CD4-positive, alpha-beta T cell treated with Interleukin-1 beta for 1 hour (primary cell): ENCODE measurements around the gene SLC49A4.

Experiments used
- DNase-seq, 2 donors: peaks; one replicate each; pipeline ENCODE4 v3.0.0-alpha.2; 2020 to 2022

Gene SLC49A4

DNA sequence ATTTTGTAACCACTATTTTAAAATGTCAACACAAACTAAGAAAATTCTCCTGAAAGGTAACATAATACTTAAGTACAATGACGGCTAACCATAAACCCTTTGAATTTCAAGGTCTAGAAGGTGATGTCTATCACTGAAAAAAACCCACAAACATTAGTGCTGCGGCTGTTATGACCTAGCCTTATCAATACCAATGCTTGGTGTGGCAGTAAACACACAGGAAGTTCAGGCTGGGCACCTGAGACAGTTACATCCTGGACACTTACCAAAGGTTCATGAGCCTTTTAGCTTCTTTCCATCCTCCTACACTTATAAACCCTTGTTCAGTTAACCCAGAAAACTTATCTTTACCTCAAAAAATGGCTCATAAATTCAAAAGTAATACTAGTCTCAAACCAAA lies 7.0 kb upstream of the SLC49A4 start:
- no peak for DNase-seq

DNA sequence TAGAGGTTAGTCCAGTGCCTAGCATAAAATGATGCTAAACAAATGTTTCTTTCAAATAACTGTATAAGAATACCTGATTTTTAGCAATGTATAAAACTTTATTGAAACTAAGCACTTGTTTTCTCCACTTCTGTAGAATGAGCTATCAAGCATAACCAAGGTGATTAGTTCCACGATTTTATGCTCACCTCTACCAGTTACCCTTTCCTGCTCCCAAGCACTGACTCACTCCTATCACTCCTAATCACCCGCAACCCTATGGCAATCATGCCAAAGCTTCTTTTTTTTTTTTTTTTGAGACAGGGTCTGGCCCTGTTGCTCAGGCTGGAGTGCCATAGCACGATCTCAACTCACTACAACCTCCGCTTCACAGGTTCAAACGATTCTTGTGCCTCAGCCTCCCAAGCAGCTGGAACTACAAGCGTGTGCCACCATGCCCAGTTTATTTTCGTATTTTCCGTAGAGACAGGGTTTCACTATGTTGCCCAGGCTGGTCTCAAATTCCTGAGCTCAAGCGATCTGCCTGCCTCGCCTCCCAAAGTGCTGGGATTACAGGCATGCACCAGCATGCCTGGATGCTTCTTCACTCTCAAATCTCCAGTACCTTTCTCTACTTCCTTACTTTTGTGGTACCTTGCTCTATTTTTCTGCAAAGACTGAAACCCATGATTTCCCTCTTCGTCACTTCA lies 5.1 kb upstream of the SLC49A4 start:
- DNase-seq, result no peak

DNA sequence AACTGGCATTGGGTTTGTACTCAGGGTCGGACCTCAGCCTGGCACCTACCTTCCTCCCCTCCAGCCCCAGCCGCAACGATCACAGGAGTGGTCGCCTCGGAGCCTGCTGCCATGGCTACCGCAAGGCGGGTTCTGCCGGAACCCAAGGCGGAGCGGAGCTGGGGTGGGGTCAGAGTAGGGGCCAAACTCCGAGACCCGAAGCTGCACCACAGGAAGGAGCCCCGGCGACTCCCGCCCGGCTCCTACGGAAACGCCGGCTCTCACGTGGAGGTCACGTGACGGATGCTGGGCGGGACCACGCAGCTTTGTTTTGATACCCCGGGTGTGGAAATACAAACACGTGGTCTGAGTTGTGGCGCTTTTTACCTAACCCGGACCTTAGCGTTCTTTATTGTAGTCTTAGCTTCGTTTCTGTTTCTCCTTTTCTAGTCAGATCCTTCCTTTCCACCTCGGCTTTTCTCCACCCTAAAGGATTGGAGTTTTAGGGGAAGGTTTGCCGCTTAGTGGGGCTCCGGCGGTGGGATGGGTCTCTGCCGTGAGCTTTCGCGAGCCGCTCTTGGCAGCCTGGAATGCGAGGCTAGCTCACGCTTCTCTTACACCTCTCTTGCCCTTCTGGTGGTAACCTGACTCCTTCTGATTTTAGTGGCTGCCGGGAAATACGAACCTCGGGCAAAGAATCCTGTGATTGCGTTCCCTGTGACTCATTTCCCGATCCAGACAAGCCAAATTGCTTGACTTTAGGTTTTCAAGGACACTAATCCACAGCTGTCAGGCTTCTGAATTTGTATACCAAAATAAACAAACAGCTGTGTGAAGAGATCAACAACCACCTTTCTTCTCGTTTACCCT lies 1.1 kb upstream of the SLC49A4 start, which contains the start of gene HSPBAP1:
HSPBAP1 (minus strand) TSS at position 264 of the 849 bp plus-strand sequence; CDS start at position 113, 151 bp downstream.
- peak; percentile 90 to 92 for DNase-seq

DNA sequence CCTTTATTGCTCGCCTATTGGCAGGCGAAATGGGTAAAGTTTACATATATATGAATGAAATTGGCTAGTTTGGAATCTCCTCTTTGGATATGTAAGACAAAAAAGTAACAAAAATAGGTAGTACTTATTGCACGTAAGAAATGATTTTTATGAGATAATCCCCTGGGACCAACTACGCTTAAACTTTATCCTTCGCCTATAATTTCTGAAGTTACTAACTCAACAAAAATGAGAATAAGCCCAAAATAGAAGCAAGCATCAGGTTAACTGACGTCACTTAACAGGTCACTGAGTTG lies 438 bp upstream of the SLC49A4 start:
- no peak for DNase-seq

DNA sequence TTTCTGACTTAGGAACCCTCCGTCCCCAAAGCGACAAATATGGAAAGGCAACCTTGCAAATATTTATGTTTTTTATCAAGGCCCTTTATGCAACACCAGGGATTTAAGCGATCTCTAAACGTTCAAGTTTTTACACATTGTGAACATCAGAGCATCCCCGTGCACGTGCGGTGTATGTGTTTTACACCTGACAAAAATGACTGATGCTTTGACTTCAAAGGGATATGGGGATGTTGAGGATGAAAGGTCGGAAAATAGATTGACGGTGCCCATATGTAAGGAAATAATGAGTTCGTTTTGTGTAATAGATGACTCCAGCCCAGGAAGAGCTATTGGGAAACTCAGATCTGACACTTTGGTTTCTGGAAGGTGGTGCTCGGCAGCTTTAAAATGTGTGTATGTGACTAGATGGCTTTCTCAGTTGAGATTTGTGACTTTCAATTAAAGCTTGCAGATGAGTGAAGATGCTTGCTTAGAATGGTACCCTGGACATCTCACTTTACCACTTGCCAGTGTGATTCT lies 866 bp downstream of the SLC49A4 start:
- peak in 1 of 2 donors; percentile 4 for DNase-seq

- DNase-seq, result no peak
Observed at GRCh38 chr3:122797291-122797690, 2.4 kb downstream of the SLC49A4 start.

- no peak for DNase-seq
Observed at GRCh38 chr3:122799322-122799721, 4.5 kb downstream of the SLC49A4 start.

DNA sequence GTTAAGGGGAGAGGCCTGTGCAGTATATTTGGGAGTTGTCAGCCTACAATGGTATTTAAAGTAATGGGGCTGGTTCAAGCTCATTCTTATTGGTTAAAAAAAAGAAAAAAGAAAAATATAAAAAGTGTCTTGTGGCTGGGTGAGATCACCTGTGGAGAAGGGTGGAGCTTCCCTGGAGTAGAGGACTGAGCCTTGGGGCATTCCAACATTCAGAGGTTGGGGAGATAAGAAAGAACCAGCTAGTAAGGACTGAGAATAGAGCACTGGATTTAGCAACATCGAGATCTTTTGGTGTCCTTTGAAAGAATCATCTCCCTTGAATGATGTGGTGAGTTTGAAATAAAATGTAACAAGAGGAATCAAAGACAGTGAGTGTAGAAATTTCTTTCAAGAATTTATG lies 5.2 kb downstream of the SLC49A4 start:
- DNase-seq, result no peak

- DNase-seq, result no peak
Observed at GRCh38 chr3:122800706-122801237, 5.9 kb downstream of the SLC49A4 start.

GRCh38 chr3:122802323-122802722 lies 7.5 kb downstream of the SLC49A4 start:
- no peak for DNase-seq

DNA sequence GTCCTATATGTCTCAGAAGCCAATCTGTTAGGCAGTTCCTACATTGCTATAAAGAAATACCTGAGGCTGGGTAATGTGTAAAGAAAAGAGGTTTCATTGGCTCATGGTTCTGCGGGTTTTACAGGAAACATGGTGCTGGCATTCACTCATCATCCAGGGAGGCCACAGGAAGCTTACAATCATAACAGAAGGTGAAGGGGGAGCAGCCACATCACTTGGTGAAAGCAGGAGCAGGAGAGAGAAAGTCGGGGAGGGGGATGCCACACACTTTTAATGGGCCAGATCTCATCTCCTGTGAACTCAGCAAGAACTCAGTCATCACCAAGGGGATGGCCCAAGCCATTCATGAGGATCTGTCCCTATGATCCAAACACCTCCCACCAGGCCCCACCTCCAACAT lies 9.1 kb downstream of the SLC49A4 start:
- DNase-seq, result no peak

DNA sequence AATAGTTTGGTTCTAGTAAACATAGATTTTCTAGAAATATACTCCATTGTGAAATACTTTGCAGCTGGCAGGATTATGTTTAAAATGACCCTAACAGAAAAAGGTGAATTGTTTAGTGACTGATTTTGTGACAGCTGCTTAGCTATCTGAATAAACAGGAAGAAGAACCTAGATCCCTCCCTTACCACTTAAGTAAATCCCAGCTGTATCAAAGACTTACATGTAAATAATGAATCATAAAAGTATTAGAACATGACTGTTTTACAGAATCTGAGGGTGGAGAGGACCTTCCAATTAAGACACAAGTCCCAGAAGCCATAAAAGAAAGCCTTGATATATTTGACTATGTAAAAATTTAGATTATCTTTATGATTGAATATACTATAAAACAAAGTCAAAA lies 15.9 kb downstream of the SLC49A4 start:
- DNase-seq, result no peak

- no peak for DNase-seq
Observed at GRCh38 chr3:122816587-122816986, 21.7 kb downstream of the SLC49A4 start.

DNA sequence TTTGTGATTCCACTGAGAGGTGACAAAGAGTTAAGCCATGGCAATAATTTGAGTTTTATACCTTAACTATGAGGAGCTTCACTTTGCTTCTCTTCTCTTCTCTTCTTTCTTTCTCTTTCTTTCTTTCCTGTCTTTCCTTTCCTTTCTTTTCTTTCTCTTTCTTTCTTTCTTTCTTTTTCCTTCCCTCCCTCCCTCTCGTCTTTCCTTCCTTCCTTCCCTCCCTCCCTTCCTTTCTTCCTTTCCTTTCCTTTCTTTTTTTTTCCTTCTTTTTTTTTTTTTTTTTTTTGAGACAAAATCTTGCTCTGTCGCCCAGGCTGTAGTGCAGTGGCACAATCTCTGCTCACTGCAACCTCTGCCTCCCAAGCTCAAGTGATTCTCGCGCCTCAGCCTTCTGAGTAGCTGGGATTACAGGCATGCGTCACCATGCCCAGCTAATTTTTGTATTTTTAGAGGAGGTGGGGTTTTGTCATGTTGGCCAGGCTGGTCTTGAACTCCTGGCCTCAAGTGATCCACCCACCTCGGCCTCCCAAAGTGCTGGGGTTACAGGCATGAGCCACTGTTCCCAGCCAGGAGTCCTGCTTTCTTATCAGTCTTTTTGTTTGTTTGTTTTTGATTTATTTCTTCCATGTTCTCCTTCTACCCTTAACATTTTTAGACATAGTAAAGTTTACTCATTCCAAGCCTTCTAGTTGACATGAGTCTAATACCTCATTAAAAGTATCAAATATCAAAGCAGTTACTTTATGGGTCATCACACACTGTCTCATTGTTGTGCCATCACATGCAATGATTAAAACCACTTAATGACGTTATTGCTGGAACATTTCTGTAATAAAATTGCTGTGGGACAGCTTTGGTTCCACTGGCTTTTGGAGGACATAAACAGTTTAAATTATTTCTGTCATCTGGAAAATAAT lies 29.9 kb downstream of the SLC49A4 start:
- DNase-seq, result no peak

GRCh38 chr3:122825460-122825859 lies 30.6 kb downstream of the SLC49A4 start:
- DNase-seq, result no peak

DNA sequence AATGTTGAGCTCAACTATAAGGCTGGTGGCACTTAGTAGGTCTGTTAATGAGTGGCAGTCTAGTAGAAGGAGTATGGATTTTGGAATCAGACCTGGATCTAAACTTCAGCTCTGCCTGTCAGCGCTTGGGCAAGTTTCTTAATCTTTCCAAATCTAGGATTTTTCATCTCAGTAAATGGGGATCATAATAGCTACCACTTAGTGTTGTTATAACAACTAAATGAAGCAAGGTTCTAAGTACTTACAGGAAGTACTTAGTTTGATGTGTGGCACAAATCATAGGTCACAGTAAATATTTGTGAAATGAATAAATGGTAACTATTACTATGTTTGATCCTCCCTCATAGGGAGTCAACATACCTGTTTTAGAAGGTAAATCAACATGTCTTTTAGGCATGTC lies 31.4 kb downstream of the SLC49A4 start:
- DNase-seq, result no peak

- DNase-seq, result no peak
Observed at GRCh38 chr3:122828281-122828680, 33.4 kb downstream of the SLC49A4 start.

DNA sequence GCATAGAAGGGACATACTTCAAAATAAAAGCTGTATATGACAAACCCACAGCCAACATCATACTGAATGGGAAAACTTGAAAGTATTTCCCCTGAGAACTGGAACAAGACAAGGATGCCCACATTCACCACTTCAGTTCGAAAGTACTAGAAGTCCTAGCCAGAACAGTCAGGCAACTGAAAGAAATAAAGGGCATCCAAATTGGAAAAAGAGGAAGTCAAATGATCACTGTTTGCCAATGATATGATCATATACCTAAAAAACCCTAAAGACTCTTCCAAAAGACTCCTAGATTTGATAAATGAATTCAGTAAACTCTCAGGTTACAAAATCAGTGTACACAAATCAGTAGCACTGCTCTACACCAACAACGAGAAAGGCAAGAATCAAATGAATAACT lies 40.7 kb downstream of the SLC49A4 start:
- no peak for DNase-seq

DNA sequence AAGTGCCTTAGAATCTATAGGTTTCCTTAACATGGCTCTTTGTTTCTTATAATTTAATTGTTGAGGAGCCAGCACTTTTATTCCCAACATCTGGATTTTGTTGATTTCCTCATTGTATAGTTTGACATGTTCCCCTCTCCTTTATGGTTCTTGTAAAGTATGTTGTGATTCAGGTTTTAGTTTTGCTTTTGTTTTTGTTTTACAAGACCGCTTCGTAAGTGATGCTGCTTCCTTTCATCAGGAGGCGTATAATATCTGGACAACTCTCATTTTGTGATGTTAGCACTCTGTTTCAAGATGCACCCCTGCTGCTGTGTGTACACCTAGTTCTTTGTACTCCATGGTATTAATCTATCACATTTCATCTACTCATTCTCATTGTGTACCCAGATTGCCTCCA lies 48.7 kb downstream of the SLC49A4 start:
- DNase-seq, result peak in 1 of 2 donors; percentile 7

GRCh38 chr3:122857019-122857418 lies 62.1 kb downstream of the SLC49A4 start:
- no peak for DNase-seq

DNA sequence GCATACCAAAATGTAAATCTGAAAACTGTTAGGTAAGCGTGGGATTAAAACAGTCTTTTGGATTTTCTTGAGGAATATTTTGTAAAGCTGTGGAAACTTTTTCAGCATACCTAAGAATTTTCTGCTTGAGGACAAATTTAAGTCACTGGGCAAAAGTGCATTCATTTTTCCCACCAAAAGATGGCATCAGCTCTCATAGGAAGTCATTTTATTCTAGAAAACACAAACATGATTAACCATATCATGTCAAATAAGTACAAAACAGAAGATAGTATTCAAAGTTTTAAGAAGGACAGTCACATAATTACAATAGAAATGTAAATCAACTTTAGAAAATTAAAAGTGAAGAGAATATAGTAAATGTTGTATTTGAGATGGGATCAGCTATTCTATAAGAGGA lies 63.5 kb downstream of the SLC49A4 start:
- no peak for DNase-seq

- DNase-seq, result no peak
Observed at GRCh38 chr3:122859021-122859805, 64.3 kb downstream of the SLC49A4 start.
